Fibroblast of the aortic adventitia (primary cell): ENCODE measurements around the gene HIBADH. TPM values are rescaled to one million over a fixed set of nuclear protein-coding genes. Genes with fewer than 3 reads are reported as not detected.

Source experiments
- DNase-seq: peaks from one replicate; pipeline ENCODE4 v3.0.0-alpha.2; 2010; ENCODE audit warnings: low read depth
- H3K4me3 ChIP-seq: 2 replicates; pipeline ENCODE4 v1.5.1; 2011; ENCODE audit warnings: low read depth, mild to moderate bottlenecking, control low read depth, low read length, moderate library complexity
- total RNA-seq: library from RNA; depleted of rRNA; stranded (reverse); fragments of >200 nt; gene quantifications from 2 replicates; pipeline ENCODE4 v1.2.3, GENCODE V29; 2012; ENCODE audit warnings: low replicate concordance
- TF ChIP-seq, protein P1 (sequence below): IDR thresholded peaks from 2 replicates; pipeline ENCODE4 v1.5.1; 2011; ENCODE audit warnings: mild to moderate bottlenecking, low read length, control low read depth, inconsistent platforms; ENCODE audit not compliant: insufficient read depth

The HIBADH gene
- total RNA-seq, 1 donor: 58.1 TPM

DNA sequence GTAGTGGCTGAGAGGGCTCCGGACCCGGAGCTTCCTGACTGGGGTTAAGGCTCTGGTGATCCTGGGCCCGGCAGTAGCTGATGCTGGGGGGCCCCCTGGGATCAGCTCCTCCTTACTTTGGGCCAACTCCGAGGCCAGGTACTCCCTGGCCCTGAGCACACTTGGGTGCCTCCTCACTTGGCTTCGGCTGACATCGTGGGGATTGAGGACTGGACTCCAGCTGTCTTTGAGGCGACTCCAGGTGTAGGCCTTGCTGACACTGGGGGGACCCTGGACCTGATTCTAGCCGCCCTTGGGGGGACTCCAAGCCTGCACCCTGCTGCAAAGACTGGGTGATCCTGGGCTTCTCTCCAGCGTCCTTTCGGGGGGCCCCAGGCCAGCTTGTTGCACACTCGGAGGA, 170.5 kb downstream of the HIBADH start:
- H3K4me3 ChIP-seq: no peak overlapping the region
- DNase-seq: no peak
- TF ChIP-seq, protein P1, sequence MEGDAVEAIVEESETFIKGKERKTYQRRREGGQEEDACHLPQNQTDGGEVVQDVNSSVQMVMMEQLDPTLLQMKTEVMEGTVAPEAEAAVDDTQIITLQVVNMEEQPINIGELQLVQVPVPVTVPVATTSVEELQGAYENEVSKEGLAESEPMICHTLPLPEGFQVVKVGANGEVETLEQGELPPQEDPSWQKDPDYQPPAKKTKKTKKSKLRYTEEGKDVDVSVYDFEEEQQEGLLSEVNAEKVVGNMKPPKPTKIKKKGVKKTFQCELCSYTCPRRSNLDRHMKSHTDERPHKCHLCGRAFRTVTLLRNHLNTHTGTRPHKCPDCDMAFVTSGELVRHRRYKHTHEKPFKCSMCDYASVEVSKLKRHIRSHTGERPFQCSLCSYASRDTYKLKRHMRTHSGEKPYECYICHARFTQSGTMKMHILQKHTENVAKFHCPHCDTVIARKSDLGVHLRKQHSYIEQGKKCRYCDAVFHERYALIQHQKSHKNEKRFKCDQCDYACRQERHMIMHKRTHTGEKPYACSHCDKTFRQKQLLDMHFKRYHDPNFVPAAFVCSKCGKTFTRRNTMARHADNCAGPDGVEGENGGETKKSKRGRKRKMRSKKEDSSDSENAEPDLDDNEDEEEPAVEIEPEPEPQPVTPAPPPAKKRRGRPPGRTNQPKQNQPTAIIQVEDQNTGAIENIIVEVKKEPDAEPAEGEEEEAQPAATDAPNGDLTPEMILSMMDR: no peak

DNA sequence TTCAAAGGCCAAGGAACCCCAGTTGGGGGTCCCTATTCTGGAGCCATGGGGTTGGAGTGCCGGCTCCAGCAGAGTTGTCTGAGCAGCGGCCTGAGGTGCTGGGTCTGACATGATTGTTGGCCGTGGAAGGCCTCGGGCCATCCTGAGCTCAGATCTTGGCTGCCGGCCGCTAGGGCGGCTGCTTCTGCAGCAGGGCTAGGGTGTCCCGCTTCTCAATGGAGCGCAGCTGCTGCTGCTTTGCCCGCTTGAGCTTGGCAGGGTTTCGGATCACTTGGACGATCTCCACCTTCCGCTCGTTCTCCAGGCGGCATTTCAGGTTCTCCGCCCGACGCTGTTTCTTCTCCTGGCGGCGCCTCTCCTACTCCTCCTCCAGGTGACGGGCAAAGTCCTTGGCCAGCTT, 171.1 kb downstream of the HIBADH start:
- no peak overlapping the region for H3K4me3 ChIP-seq
- no peak for DNase-seq
- TF ChIP-seq, protein P1: no peak

DNA sequence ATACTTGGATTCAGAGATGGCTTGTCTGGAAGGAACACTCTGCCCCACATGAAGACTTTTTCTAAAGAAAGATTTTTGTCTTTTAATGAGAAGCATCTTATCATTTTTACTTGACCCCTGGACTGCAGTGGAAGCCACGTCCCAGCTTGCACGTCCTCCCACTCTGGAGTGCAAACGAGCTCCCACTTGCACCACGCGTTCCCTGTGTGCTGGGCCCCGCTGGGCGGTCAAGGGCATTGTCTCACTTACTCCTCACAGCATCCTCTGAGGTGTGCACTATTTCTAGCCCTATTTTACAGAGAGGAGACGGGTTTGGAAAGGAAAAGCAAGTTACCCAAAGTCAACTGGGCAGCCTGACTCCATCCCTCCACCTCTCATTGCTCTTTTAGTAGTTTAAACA, 175.2 kb downstream of the HIBADH start:
- no peak for DNase-seq
- no peak overlapping the region for H3K4me3 ChIP-seq
- TF ChIP-seq, protein P1: no peak

DNA sequence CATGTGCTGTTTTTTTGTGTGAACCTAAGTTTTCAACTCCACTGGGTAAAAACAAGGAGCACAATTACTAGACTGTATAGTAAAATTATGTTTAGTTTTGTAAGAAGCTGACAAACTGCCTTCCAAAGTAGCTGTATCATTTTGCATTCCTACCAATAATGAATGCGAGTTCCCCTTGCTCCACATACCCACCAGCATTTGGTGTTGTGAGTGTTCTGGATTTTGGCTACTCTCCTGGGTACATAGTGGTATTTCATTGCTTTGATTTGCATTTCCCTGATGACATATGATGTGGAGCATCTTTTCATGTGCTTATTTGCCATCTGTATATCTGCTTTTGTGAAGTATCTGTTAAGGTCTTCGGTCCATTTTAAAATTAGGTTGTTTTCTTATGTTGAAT, 178.2 kb downstream of the HIBADH start:
- TF ChIP-seq, protein P1: no peak
- H3K4me3 ChIP-seq: no peak overlapping the region
- DNase-seq: no peak

DNA sequence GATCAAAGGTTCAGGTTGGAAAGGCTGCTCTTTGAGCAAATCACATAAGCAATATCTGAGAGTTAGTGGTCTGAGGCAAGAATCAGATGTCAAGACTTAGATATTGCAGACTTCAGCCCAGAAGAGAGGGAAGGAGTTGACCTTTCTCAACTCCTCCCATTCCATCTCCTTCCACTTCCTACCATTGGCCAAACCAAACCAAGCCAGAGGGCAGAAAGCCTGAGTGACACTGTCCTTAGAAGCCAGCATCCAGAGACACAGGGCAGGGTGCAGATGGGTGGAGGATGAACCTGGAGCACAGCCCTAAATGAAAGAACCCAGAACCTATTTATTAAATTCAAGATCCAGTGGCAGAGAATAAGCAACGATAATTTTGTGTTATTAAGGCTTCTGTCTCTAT, 180.5 kb downstream of the HIBADH start:
- H3K4me3 ChIP-seq: no peak overlapping the region
- TF ChIP-seq, protein P1: no peak
- no peak for DNase-seq

DNA sequence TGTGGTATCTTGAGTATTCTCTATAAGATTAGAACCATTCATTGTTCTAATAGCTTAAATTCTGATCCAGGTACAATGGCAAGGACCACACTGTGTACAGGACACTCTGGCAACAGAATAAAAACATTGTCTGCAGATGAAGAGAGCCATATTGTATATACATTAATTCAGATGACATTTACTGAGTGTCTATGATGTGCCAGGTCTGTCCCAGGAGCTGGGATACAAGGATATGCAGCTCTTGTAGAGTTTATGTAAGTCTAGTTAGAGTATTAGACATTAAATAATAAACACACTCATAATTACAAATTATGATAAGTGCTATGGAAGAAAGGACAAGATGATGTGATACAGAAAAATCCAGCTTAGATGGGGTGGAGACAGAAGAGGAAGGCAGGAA, 184.1 kb downstream of the HIBADH start:
- no peak overlapping the region for H3K4me3 ChIP-seq
- TF ChIP-seq, protein P1: no peak
- DNase-seq: no peak

DNA sequence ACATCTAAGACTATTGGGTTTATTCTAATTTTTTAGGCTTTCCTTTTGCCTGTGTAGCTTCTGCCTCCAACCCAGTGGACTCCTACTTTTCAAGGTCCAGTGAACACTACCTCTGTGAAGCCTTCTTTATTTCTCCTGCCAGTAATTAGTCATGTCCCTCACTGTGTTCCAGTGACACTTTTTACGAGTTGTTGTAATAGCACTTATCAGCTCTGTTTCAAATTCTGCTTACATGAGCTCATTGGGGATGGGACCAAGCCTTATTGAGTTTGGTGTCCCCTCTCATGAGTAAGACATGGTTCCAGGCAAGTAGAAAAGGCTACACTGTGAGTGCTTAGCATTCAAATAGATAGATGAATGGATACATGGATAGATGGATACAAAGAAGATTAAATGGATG, 184.6 kb downstream of the HIBADH start:
- H3K4me3 ChIP-seq: no peak overlapping the region
- TF ChIP-seq, protein P1: no peak
- DNase-seq: no peak
